GM19328 (cell line): ENCODE results near the gene BCOR.

Experiments
- ATAC-seq: cut with Tn5 transposase; IDR thresholded peaks from one replicate; pipeline ENCODE4 v1.9.1; 2021; ENCODE audit warnings: mild to moderate bottlenecking, moderate library complexity; ENCODE audit not compliant: unreplicated experiment

The BCOR gene

GRCh38 chrX:40099055-40099958, 1.5 kb upstream of the BCOR start:
- ATAC-seq: no peak

- ATAC-seq: no peak
Measured at GRCh38 chrX:40098264-40099054, 701 bp upstream of the BCOR start.

GRCh38 chrX:40097141-40097503, 636 bp downstream of the BCOR start:
- ATAC-seq: no peak

GRCh38 chrX:40096395-40097091, 1.2 kb downstream of the BCOR start:
- ATAC-seq: no peak

- no peak for ATAC-seq
Measured at GRCh38 chrX:40095583-40096394, 2.0 kb downstream of the BCOR start.

- no peak for ATAC-seq
Measured at GRCh38 chrX:40094900-40095582, 2.7 kb downstream of the BCOR start.

GRCh38 chrX:40094041-40094899, 3.5 kb downstream of the BCOR start:
- ATAC-seq: no peak

GRCh38 chrX:40093586-40093985, 4.2 kb downstream of the BCOR start:
- no peak for ATAC-seq

GRCh38 chrX:40092808-40093435, 4.8 kb downstream of the BCOR start:
- no peak for ATAC-seq

- no peak for ATAC-seq
Measured at GRCh38 chrX:40091691-40092421, 5.9 kb downstream of the BCOR start.

- no peak for ATAC-seq
Measured at GRCh38 chrX:40090961-40091360, 6.8 kb downstream of the BCOR start.

- ATAC-seq: no peak
Measured at GRCh38 chrX:40090050-40090804, 7.5 kb downstream of the BCOR start.

GRCh38 chrX:40088803-40089540, 8.8 kb downstream of the BCOR start:
- ATAC-seq: no peak

GRCh38 chrX:40088299-40088625, 9.5 kb downstream of the BCOR start:
- no peak for ATAC-seq

GRCh38 chrX:40087425-40088298, 10.1 kb downstream of the BCOR start:
- ATAC-seq: no peak
